Neural progenitor cell (in vitro differentiated cells): ENCODE results near the gene EIF5A2.

Experiments
- CTCF ChIP-seq: fragments of 200-600 bp; sonication (generic); IDR thresholded peaks from 2 replicates; pipeline ENCODE4 v1.5.1; 2017; ENCODE audit warnings: antibody characterized with exemption, mild to moderate bottlenecking
- EZH2 ChIP-seq: fragments of 200-600 bp; sonication (generic); IDR thresholded peaks from 2 replicates; pipeline ENCODE4 v1.6.1; 2017; ENCODE audit warnings: antibody characterized with exemption, mild to moderate bottlenecking, moderate library complexity
- EZH2phosphoT487 ChIP-seq: fragments of 200-600 bp; sonication (generic); IDR thresholded peaks from 2 replicates; pipeline ENCODE4 v1.6.1; 2017; ENCODE audit warnings: antibody characterized with exemption

- no peak for TF ChIP-seq CTCF
- TF ChIP-seq EZH2: no peak
- no peak for TF ChIP-seq EZH2phosphoT487
Measured at GRCh38 chr3:170897978-170898377, 10.5 kb downstream of the EIF5A2 start.
